Activated T-cell treated with anti-CD3 and anti-CD28 coated beads for 48 hours (primary cell): ENCODE measurements around the gene DDB1.
A peak's percentile ranks its signal among the peaks of the same experiment; 100 is the strongest.
"Not testable (repeated sequence)": the region's sequence is repeated elsewhere in the genome, so short reads cannot be mapped to it uniquely, and the experiment has no call there.

Experiments
- DNase-seq: peaks from one replicate; pipeline ENCODE4 v3.0.0-alpha.2; 2020; ENCODE audit warnings: low read depth

The DDB1 gene

DNA sequence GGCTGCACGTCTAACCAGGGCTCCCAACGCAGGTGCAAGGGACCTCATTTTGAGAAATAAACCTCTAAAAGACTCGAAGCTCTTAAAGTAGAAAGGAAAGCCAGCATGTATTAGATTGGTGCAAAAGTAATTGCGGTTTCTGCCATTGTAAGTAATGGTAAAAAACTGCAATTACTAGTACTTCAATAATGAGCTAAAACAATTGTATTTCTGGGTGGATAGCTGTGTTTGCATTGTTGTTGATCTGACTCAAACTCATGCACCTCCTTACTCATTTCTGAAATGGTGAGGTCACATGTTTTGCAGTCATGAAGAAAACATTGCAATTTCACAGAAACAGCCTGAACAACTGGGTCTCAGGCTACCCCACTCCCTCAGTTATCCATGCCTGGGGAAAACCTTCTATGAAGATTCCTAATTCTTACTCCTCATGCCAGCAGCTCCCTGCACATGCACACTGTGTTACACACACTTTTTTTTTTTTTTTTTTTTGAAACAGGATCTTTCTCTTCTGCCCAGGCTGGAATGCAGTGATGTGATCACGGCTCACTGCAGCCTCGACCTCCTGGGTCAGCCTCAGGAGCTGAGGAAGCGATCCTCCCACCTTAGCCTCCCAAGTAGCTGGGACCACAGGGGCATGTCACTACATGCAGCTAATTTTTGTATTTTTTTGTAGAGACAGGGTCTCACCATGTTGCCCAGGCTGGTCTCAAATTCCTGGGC lies 62.4 kb downstream of the DDB1 start:
- DNase-seq, result no peak

GRCh38 chr11:61268588-61269250 lies 64.2 kb downstream of the DDB1 start:
- no peak for DNase-seq

- DNase-seq, result no peak
Measured at GRCh38 chr11:61267437-61267841, 65.5 kb downstream of the DDB1 start.

DNA sequence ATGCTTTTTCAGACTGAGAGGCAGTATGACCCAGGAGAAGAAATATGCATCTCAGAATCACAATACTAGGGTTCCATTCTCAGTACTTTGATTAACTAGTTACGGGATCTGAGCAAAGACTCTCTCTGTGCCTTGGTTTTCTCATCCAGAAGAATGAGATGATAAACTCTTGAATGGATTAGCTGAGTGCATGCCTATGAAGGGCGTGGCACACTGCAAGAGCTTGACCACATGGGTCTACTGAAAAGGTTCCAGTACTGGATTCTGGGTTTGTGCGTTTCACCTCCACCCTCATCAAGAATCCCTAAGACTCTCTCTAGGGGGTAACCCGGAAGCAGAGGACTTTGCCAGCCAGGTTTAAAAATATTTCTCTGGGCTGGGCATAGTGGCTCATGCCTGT lies 66.3 kb downstream of the DDB1 start:
- DNase-seq, result no peak

DNA sequence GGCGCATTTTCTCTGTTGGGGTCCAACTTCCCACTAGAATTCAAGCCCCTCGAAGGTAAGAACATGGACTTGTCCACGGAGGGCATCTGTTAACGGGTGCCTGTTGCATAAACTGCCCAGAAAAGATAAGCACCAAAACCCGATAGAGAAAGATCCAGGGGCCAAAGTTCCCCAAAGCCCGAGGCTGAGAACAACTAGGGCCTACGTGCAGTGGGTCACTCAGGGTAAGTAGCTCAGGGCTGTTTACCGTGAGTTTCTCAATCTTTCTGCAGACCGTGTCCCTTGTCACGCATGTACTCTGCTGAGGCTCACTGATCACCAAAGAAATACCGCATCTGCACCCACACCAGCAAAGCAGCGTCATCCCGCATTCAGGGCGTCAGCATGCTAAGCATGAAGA lies 67.5 kb downstream of the DDB1 start:
- DNase-seq, result no peak

DNA sequence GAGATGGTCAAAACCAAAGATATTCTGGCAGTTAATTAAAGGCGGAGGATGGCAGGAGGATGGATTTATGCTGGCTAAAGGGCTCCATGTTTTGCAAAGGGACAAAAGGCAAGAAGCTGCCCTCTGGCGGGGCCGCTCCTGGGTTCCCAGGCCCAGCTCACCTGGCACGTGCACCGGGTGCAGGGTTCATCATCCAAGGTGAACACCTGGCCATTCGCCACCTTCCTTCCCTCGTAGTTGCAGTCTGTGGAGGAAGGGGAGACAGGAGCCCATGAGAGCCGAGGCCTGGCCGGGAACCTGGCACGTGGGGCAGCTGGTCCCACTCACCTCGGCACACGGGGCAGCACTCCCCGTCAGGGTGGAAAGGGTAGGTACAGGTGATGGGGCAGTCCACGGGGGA lies 68.1 kb downstream of the DDB1 start:
- no peak for DNase-seq

DNA sequence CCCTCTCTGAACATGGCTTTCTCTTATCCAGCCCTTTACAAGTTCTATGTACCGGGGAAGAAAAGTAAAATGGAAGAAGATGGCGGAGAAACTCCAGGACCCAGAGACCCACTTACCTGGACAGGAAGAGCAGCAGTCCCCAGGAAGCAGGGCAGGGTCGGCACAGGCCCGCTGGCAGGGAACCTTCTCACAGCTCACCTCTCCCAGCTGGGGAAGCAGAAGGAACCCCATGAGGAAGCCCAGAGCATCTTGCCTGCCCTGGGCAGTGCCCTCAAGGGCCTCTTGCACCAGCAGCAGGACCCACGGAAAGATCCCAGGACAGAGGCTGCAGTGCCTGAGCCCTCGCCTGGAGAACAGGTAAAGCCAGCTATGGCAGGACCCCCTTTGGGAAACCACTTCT lies 68.5 kb downstream of the DDB1 start:
- no peak for DNase-seq

GRCh38 chr11:61259363-61259762 lies 73.5 kb downstream of the DDB1 start:
- no peak for DNase-seq

DNA sequence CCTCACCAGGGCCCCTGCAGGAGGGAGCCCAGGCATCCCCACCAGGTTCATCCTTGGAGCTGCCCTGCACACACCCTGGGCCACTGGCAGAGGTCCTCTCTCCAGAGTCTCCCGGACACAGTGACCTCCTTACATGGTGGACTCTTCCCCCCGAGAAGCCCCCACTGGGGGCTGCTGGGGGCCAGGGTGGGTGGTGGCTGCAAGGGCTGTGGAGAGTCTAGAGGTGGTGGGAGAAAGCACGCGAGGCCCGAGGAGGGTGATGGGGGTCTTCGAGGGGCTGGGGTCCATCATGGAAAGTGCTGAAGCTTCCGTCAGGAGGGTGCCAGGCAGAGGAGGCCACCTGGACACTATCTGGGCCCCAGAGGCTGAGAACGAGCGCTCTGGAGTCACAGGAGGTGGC lies 74.4 kb downstream of the DDB1 start:
- DNase-seq, result no peak

GRCh38 chr11:61256710-61257482 lies 76.0 kb downstream of the DDB1 start:
- DNase-seq, result no peak

GRCh38 chr11:61254403-61255025 lies 78.4 kb downstream of the DDB1 start:
- peak; percentile 64 for DNase-seq

GRCh38 chr11:61252332-61252731 lies 80.6 kb downstream of the DDB1 start:
- DNase-seq, result not testable (repeated sequence)

- not testable (repeated sequence) for DNase-seq
Measured at GRCh38 chr11:61250796-61251765, 81.8 kb downstream of the DDB1 start.
